ENCODE measurements around the gene STX8. TPM values are rescaled to one million over a fixed set of nuclear protein-coding genes. Genes with fewer than 3 reads are reported as not detected.
"Not testable (repeated sequence)": the region's sequence is repeated elsewhere in the genome, so short reads cannot be mapped to it uniquely, and the experiment has no call there.

Gene STX8
- total RNA-seq, 1 donor from 2014 or later = 57.8 TPM

- H3K9me3 ChIP-seq = no peaks in the 10 kb centered on the region
- intact Hi-C loops (cut with DNase I) = no loop called here
- peak; percentile 41 to 75 for ATAC-seq
- H3K36me3 ChIP-seq = no peaks in the 10 kb centered on the region
- TF ChIP-seq, protein P1, sequence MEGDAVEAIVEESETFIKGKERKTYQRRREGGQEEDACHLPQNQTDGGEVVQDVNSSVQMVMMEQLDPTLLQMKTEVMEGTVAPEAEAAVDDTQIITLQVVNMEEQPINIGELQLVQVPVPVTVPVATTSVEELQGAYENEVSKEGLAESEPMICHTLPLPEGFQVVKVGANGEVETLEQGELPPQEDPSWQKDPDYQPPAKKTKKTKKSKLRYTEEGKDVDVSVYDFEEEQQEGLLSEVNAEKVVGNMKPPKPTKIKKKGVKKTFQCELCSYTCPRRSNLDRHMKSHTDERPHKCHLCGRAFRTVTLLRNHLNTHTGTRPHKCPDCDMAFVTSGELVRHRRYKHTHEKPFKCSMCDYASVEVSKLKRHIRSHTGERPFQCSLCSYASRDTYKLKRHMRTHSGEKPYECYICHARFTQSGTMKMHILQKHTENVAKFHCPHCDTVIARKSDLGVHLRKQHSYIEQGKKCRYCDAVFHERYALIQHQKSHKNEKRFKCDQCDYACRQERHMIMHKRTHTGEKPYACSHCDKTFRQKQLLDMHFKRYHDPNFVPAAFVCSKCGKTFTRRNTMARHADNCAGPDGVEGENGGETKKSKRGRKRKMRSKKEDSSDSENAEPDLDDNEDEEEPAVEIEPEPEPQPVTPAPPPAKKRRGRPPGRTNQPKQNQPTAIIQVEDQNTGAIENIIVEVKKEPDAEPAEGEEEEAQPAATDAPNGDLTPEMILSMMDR (IDR thresholded peaks at IDR 0.05) = no peak
- no peak overlapping the region for H3K4me3 ChIP-seq
- peaks cover 6% of the 10 kb centered on the region for H3K4me1 ChIP-seq
- H3K27me3 ChIP-seq (ENCODE audit: low read depth) = no peaks in the 10 kb centered on the region
- peak; percentile 55 for DNase-seq
- H3K27ac ChIP-seq = no peak overlapping the region
Observed at GRCh38 chr17:9356488-9356911, 219.1 kb downstream of the STX8 start.

DNA sequence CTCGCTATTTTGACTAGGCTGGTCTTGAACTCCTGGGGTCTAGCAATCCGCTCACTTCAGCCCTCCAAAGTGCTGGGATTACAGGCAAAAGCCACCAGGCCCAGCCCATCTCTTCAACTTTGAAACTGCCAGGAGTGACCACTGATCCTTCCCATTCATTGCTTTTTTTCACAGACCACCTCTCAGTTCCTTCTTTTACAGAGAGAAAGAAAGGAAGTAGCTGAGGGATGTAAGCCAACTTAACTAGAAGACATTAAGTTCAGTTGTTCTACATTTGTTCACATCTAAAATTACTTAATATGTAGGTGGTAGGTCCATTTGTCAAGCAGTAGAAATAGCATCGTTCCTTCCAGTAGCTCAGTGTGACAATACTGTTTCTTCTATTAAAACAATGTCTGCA lies 219.8 kb downstream of the STX8 start:
- no peaks in the 10 kb centered on the region for H3K36me3 ChIP-seq
- H3K27ac ChIP-seq = no peak overlapping the region
- H3K4me1 ChIP-seq = peaks cover under 1% of the 10 kb centered on the region
- H3K9me3 ChIP-seq = no peaks in the 10 kb centered on the region
- intact Hi-C loops (cut with DNase I) = no loop called here
- peak; percentile 42 to 51 for ATAC-seq
- no peaks in the 10 kb centered on the region for H3K27me3 ChIP-seq (ENCODE audit: low read depth)
- no peak for DNase-seq
- TF ChIP-seq, protein P1 (IDR thresholded peaks at IDR 0.05) = no peak
- H3K4me3 ChIP-seq = no peak overlapping the region

- H3K4me1 ChIP-seq; H3K27ac ChIP-seq; ATAC-seq; H3K9me3 ChIP-seq; DNase-seq; H3K36me3 ChIP-seq; H3K27me3 ChIP-seq (ENCODE audit: low read depth); intact Hi-C loops (cut with DNase I); H3K4me3 ChIP-seq: not testable (repeated sequence)
Observed at GRCh38 chr17:9355231-9355630, 220.4 kb downstream of the STX8 start.

- ATAC-seq = no peak
- intact Hi-C loops (cut with DNase I) = no loop called here
- TF ChIP-seq, protein P1 (IDR thresholded peaks at IDR 0.05) = no peak
Observed at GRCh38 chr17:9350080-9350479, 225.5 kb downstream of the STX8 start.

GRCh38 chr17:9346296-9346926 lies 229.2 kb downstream of the STX8 start:
- intact Hi-C loops (cut with DNase I) = no loop called here
- no peak overlapping the region for H3K27ac ChIP-seq
- H3K4me3 ChIP-seq = no peak overlapping the region
- no peak for DNase-seq
- H3K36me3 ChIP-seq = no peaks in the 10 kb centered on the region
- no peaks in the 10 kb centered on the region for H3K9me3 ChIP-seq
- no peak for ATAC-seq
- no peaks in the 10 kb centered on the region for H3K4me1 ChIP-seq
- H3K27me3 ChIP-seq (ENCODE audit: low read depth) = no peaks in the 10 kb centered on the region
- TF ChIP-seq, protein P1 (IDR thresholded peaks at IDR 0.05) = no peak

More at GRCh38 chr17:9350080-9350479, 225.5 kb downstream of the STX8 start:
- H3K9me3 ChIP-seq = no peaks in the 10 kb centered on the region
- no peaks in the 10 kb centered on the region for H3K27me3 ChIP-seq (ENCODE audit: low read depth)
- H3K27ac ChIP-seq = no peak overlapping the region
- H3K4me3 ChIP-seq = no peak overlapping the region
- DNase-seq = no peak
- no peaks in the 10 kb centered on the region for H3K4me1 ChIP-seq
- no peaks in the 10 kb centered on the region for H3K36me3 ChIP-seq

DNA sequence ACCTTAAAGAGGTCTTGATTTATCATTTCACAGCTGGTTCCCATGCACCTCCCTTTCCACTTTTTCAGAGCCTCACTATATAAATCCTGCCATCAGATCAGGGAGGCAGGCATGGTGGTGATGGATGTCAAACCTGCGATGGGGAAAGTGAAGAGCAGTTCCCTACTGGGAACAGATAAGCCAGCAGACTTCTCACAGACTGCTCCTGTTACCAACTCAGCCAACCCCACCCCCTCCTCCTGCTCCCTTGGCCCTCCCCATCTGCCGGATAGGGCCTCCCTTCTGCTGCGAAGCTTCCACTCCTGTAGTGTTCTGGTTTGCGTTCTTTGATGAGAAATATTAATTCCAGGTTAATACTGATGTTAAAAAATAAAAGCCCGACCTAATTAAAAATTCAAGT lies 232.1 kb downstream of the STX8 start:
- DNase-seq (no peak), ATAC-seq (no peak)
- Histone ChIP-seq H3K27me3 (ENCODE audit: low read depth) (no peaks in the 10 kb centered on the region), H3K36me3 (no peaks in the 10 kb centered on the region), H3K4me3 (no peak overlapping the region), H3K4me1 (no peaks in the 10 kb centered on the region), H3K27ac (no peak overlapping the region), H3K9me3 (no peaks in the 10 kb centered on the region)
- TF ChIP-seq, protein P1 (IDR thresholded peaks at IDR 0.05) = no peak
- intact Hi-C loops (cut with DNase I) = no loop called here

Measured in lower lobe of right lung (tissue), 2 donors.